Stimulated activated CD4-positive, alpha-beta T cell treated with anti-CD3 and anti-CD28 coated beads, Interleukin-4, amount 100 ng/mL, for 1 hour (primary cell): ENCODE results near the gene CDPF1.

Experiments used
- DNase-seq: peaks from one replicate; pipeline ENCODE4 v3.0.0-alpha.2; 2020

Gene CDPF1

GRCh38 chr22:46250035-46250782 is at the start of gene CDPF1:
Gene CDPF1 (minus strand): TSS chr22:46250293. CDS start chr22:46248284, 2,009 bp downstream.
- peak; percentile 94 for DNase-seq

GRCh38 chr22:46299101-46299500 is 49.0 kb upstream of the CDPF1 start:
- DNase-seq, result no peak

GRCh38 chr22:46297151-46297812 is 47.2 kb upstream of the CDPF1 start:
- DNase-seq, result no peak

- DNase-seq, result peak; percentile 96
Measured at GRCh38 chr22:46296257-46297150, 46.4 kb upstream of the CDPF1 start, which contains the start of gene GTSE1. Gene GTSE1 (plus strand): TSS chr22:46296870. CDS start chr22:46297401, 531 bp downstream.

- DNase-seq, result no peak
Measured at GRCh38 chr22:46295277-46295971, 45.3 kb upstream of the CDPF1 start.

- DNase-seq, result no peak
Measured at GRCh38 chr22:46294784-46295183, 44.7 kb upstream of the CDPF1 start.

GRCh38 chr22:46293577-46294260 is 43.6 kb upstream of the CDPF1 start:
- DNase-seq, result no peak

GRCh38 chr22:46292732-46293131 is 42.6 kb upstream of the CDPF1 start:
- no peak for DNase-seq

GRCh38 chr22:46292173-46292572 is 42.1 kb upstream of the CDPF1 start:
- no peak for DNase-seq

GRCh38 chr22:46290843-46291785 is 41.0 kb upstream of the CDPF1 start:
- no peak for DNase-seq

- no peak for DNase-seq
Measured at GRCh38 chr22:46290121-46290842, 40.2 kb upstream of the CDPF1 start.

GRCh38 chr22:46289244-46289891 is 39.3 kb upstream of the CDPF1 start:
- no peak for DNase-seq

GRCh38 chr22:46288846-46289243 is 38.8 kb upstream of the CDPF1 start:
- no peak for DNase-seq

- DNase-seq, result no peak
Measured at GRCh38 chr22:46287873-46288751, 38.0 kb upstream of the CDPF1 start.

GRCh38 chr22:46286941-46287872 is 37.1 kb upstream of the CDPF1 start:
- no peak for DNase-seq

- no peak for DNase-seq
Measured at GRCh38 chr22:46286006-46286405, 35.9 kb upstream of the CDPF1 start.
